NB4 (cell line): ENCODE results near the gene DUSP10.

Source experiments
- CTCF ChIP-seq: IDR thresholded peaks from one replicate; pipeline ENCODE4 v1.5.1; 2012; ENCODE audit warnings: low read depth, low read length
- POLR2A ChIP-seq: IDR thresholded peaks from 2 replicates; pipeline ENCODE4 v1.6.1; 2011; ENCODE audit warnings: mild to moderate bottlenecking; ENCODE audit not compliant: insufficient read length; ENCODE audit errors: extremely low read depth
- TF ChIP-seq, protein P1 (sequence below): IDR thresholded peaks from 2 replicates; pipeline ENCODE4 v1.6.1; 2011; ENCODE audit warnings: low read depth, low read length

- TF ChIP-seq POLR2A (no peak), CTCF (no peak)
- TF ChIP-seq, protein P1, sequence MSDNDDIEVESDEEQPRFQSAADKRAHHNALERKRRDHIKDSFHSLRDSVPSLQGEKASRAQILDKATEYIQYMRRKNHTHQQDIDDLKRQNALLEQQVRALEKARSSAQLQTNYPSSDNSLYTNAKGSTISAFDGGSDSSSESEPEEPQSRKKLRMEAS, result no peak
Observed at GRCh38 chr1:221693087-221693486, 48.8 kb downstream of the DUSP10 start.
